ENCODE measurements around the gene NTSR2.
"Not testable (repeated sequence)": the region's sequence is repeated elsewhere in the genome, so short reads cannot be mapped to it uniquely, and the experiment has no call there.

Gene NTSR2

GRCh38 chr2:11665510-11666362, 4.3 kb downstream of the NTSR2 start:
- no CpG with 5 or more reads among the region's 10 CpGs for WGBS (ENCODE audit: insufficient coverage, insufficient read length)

GRCh38 chr2:11665028-11665427, 5.0 kb downstream of the NTSR2 start:
- no peak for DNase-seq (ENCODE audit: low read depth, low spot score)
- Histone ChIP-seq H3K9me3 (ENCODE audit: control insufficient read depth, insufficient read depth, low read length) (no peaks in the 10 kb centered on the region), H3K4me1 (ENCODE audit: control insufficient read depth, insufficient read depth, low read length) (peaks cover 2% of the 10 kb centered on the region), H3K27me3 (ENCODE audit: control insufficient read depth, insufficient read depth, low read length) (peaks cover 3% of the 10 kb centered on the region; the same call in 1 of the 2 replicates), H3K4me3 (ENCODE audit: low read length) (no peak overlapping the region), H3K36me3 (ENCODE audit: control insufficient read depth, insufficient read depth, low read length) (no peaks in the 10 kb centered on the region), H3K27ac (ENCODE audit: low read length) (no peak overlapping the region)
- no CpG with 5 or more reads among the region's 11 CpGs for WGBS (ENCODE audit: insufficient coverage, insufficient read length)

More at GRCh38 chr2:11665510-11666362, 4.3 kb downstream of the NTSR2 start:
- H3K9me3 ChIP-seq (ENCODE audit: control insufficient read depth, insufficient read depth, low read length) = no peaks in the 10 kb centered on the region
- peaks cover 2% of the 10 kb centered on the region for H3K4me1 ChIP-seq (ENCODE audit: control insufficient read depth, insufficient read depth, low read length)
- DNase-seq (ENCODE audit: low read depth, low spot score) = no peak
- peaks cover 3% of the 10 kb centered on the region; the same call in 1 of the 2 replicates for H3K27me3 ChIP-seq (ENCODE audit: control insufficient read depth, insufficient read depth, low read length)
- H3K27ac ChIP-seq (ENCODE audit: low read length) = no peak overlapping the region
- no peaks in the 10 kb centered on the region for H3K36me3 ChIP-seq (ENCODE audit: control insufficient read depth, insufficient read depth, low read length)
- H3K4me3 ChIP-seq (ENCODE audit: low read length) = no peak overlapping the region

GRCh38 chr2:11663427-11663826, 6.6 kb downstream of the NTSR2 start:
- no peaks in the 10 kb centered on the region for H3K4me1 ChIP-seq (ENCODE audit: control insufficient read depth, insufficient read depth, low read length)
- no peak overlapping the region for H3K27ac ChIP-seq (ENCODE audit: low read length)
- no CpG with 5 or more reads among the region's 2 CpGs for WGBS (ENCODE audit: insufficient coverage, insufficient read length)
- no peaks in the 10 kb centered on the region for H3K9me3 ChIP-seq (ENCODE audit: control insufficient read depth, insufficient read depth, low read length)
- H3K27me3 ChIP-seq (ENCODE audit: control insufficient read depth, insufficient read depth, low read length) = no peaks in the 10 kb centered on the region
- H3K4me3 ChIP-seq (ENCODE audit: low read length) = no peak overlapping the region
- DNase-seq (ENCODE audit: low read depth, low spot score) = no peak
- no peaks in the 10 kb centered on the region for H3K36me3 ChIP-seq (ENCODE audit: control insufficient read depth, insufficient read depth, low read length)

- H3K27ac ChIP-seq (ENCODE audit: low read length) = no peak overlapping the region
- no peaks in the 10 kb centered on the region for H3K9me3 ChIP-seq (ENCODE audit: control insufficient read depth, insufficient read depth, low read length)
- no peaks in the 10 kb centered on the region for H3K36me3 ChIP-seq (ENCODE audit: control insufficient read depth, insufficient read depth, low read length)
- DNase-seq (ENCODE audit: low read depth, low spot score) = no peak
- H3K27me3 ChIP-seq (ENCODE audit: control insufficient read depth, insufficient read depth, low read length) = no peaks in the 10 kb centered on the region
- no peak overlapping the region for H3K4me3 ChIP-seq (ENCODE audit: low read length)
- no peaks in the 10 kb centered on the region for H3K4me1 ChIP-seq (ENCODE audit: control insufficient read depth, insufficient read depth, low read length)
Measured at GRCh38 chr2:11662882-11663281, 7.1 kb downstream of the NTSR2 start.

GRCh38 chr2:11661891-11662435, 8.0 kb downstream of the NTSR2 start:
- no peaks in the 10 kb centered on the region; the same call in 1 of the 2 replicates for H3K36me3 ChIP-seq (ENCODE audit: control insufficient read depth, insufficient read depth, low read length)
- no peaks in the 10 kb centered on the region for H3K9me3 ChIP-seq (ENCODE audit: control insufficient read depth, insufficient read depth, low read length)
- H3K27ac ChIP-seq (ENCODE audit: low read length) = no peak overlapping the region
- 100% methylated on average over 1 of the region's 18 CpGs for WGBS (ENCODE audit: insufficient coverage, insufficient read length)
- DNase-seq (ENCODE audit: low read depth, low spot score) = no peak
- no peaks in the 10 kb centered on the region for H3K4me1 ChIP-seq (ENCODE audit: control insufficient read depth, insufficient read depth, low read length)
- no peak overlapping the region for H3K4me3 ChIP-seq (ENCODE audit: low read length)
- H3K27me3 ChIP-seq (ENCODE audit: control insufficient read depth, insufficient read depth, low read length) = no peaks in the 10 kb centered on the region

- H3K27ac ChIP-seq (ENCODE audit: low read length); H3K27me3 ChIP-seq (ENCODE audit: control insufficient read depth, insufficient read depth, low read length); H3K9me3 ChIP-seq (ENCODE audit: control insufficient read depth, insufficient read depth, low read length); DNase-seq (ENCODE audit: low read depth, low spot score); H3K4me3 ChIP-seq (ENCODE audit: low read length); H3K4me1 ChIP-seq (ENCODE audit: control insufficient read depth, insufficient read depth, low read length); H3K36me3 ChIP-seq (ENCODE audit: control insufficient read depth, insufficient read depth, low read length): not testable (repeated sequence)
- no CpG with 5 or more reads among the region's 2 CpGs for WGBS (ENCODE audit: insufficient coverage, insufficient read length)
Measured at GRCh38 chr2:11660396-11660795, 9.6 kb downstream of the NTSR2 start.

- Histone ChIP-seq H3K4me3 (ENCODE audit: low read length) (no peak overlapping the region), H3K27ac (ENCODE audit: low read length) (no peak overlapping the region), H3K4me1 (ENCODE audit: control insufficient read depth, insufficient read depth, low read length) (no peaks in the 10 kb centered on the region), H3K9me3 (ENCODE audit: control insufficient read depth, insufficient read depth, low read length) (no peaks in the 10 kb centered on the region), H3K27me3 (ENCODE audit: control insufficient read depth, insufficient read depth, low read length) (no peaks in the 10 kb centered on the region), H3K36me3 (ENCODE audit: control insufficient read depth, insufficient read depth, low read length) (no peaks in the 10 kb centered on the region; the same call in 1 of the 2 replicates)
- no peak for DNase-seq (ENCODE audit: low read depth, low spot score)
- WGBS (ENCODE audit: insufficient coverage, insufficient read length) = no CpG with 5 or more reads among the region's 10 CpGs
Measured at GRCh38 chr2:11659851-11660250, 10.1 kb downstream of the NTSR2 start.

- Histone ChIP-seq H3K4me1 (ENCODE audit: control insufficient read depth, insufficient read depth, low read length) (no peaks in the 10 kb centered on the region), H3K4me3 (ENCODE audit: low read length) (no peak overlapping the region), H3K27ac (ENCODE audit: low read length) (no peak overlapping the region), H3K9me3 (ENCODE audit: control insufficient read depth, insufficient read depth, low read length) (no peaks in the 10 kb centered on the region), H3K27me3 (ENCODE audit: control insufficient read depth, insufficient read depth, low read length) (no peaks in the 10 kb centered on the region), H3K36me3 (ENCODE audit: control insufficient read depth, insufficient read depth, low read length) (no peaks in the 10 kb centered on the region; the same call in 1 of the 2 replicates)
- no peak for DNase-seq (ENCODE audit: low read depth, low spot score)
- no CpG with 5 or more reads among the region's 11 CpGs for WGBS (ENCODE audit: insufficient coverage, insufficient read length)
Measured at GRCh38 chr2:11659115-11659475, 10.9 kb downstream of the NTSR2 start.

GRCh38 chr2:11658208-11659114, 11.5 kb downstream of the NTSR2 start:
- no peak for DNase-seq (ENCODE audit: low read depth, low spot score)
- Histone ChIP-seq H3K27me3 (ENCODE audit: control insufficient read depth, insufficient read depth, low read length) (no peaks in the 10 kb centered on the region), H3K27ac (ENCODE audit: low read length) (no peak overlapping the region)

GRCh38 chr2:11657646-11658045, 12.3 kb downstream of the NTSR2 start:
- no peaks in the 10 kb centered on the region for H3K4me1 ChIP-seq (ENCODE audit: control insufficient read depth, insufficient read depth, low read length)
- no CpG with 5 or more reads among the region's 11 CpGs for WGBS (ENCODE audit: insufficient coverage, insufficient read length)
- DNase-seq (ENCODE audit: low read depth, low spot score) = no peak
- H3K9me3 ChIP-seq (ENCODE audit: control insufficient read depth, insufficient read depth, low read length) = no peaks in the 10 kb centered on the region
- no peaks in the 10 kb centered on the region for H3K27me3 ChIP-seq (ENCODE audit: control insufficient read depth, insufficient read depth, low read length)
- H3K27ac ChIP-seq (ENCODE audit: low read length) = no peak overlapping the region
- H3K36me3 ChIP-seq (ENCODE audit: control insufficient read depth, insufficient read depth, low read length) = no peaks in the 10 kb centered on the region; the same call in 1 of the 2 replicates
- H3K4me3 ChIP-seq (ENCODE audit: low read length) = no peak overlapping the region

More at GRCh38 chr2:11658208-11659114, 11.5 kb downstream of the NTSR2 start:
- H3K4me1 ChIP-seq (ENCODE audit: control insufficient read depth, insufficient read depth, low read length) = no peaks in the 10 kb centered on the region
- WGBS (ENCODE audit: insufficient coverage, insufficient read length) = no CpG with 5 or more reads among the region's 19 CpGs
- H3K9me3 ChIP-seq (ENCODE audit: control insufficient read depth, insufficient read depth, low read length) = no peaks in the 10 kb centered on the region
- H3K36me3 ChIP-seq (ENCODE audit: control insufficient read depth, insufficient read depth, low read length) = no peaks in the 10 kb centered on the region; the same call in 1 of the 2 replicates
- H3K4me3 ChIP-seq (ENCODE audit: low read length) = no peak overlapping the region
